Nephron (organoid): ENCODE data around the gene ATP7A.
"Not testable (repeated sequence)": the region's sequence is repeated elsewhere in the genome, so short reads cannot be mapped to it uniquely, and the experiment has no call there.

Experiments
- H3K27ac Mint-ChIP-seq, 3 experiments: 2 replicates each; pipeline ENCODE4 v1.8.0; 2020; ENCODE audit warnings: mixed read lengths in 3 of 3, mild to moderate bottlenecking in 2 of 3, moderate library complexity in 1 of 3
- H3K27me3 Mint-ChIP-seq: 2 replicates; pipeline ENCODE4 v1.8.0; 2021; ENCODE audit warnings: low read depth, mild to moderate bottlenecking, moderate library complexity, mixed read lengths
- H3K36me3 Mint-ChIP-seq: 2 replicates; pipeline ENCODE4 v1.8.0; 2020; ENCODE audit warnings: low read depth, mixed read lengths
- H3K4me1 Mint-ChIP-seq: 2 replicates; pipeline ENCODE4 v1.8.0; 2020; ENCODE audit warnings: mixed read lengths
- H3K4me3 Mint-ChIP-seq, 3 experiments: 2 replicates each; pipeline ENCODE4 v1.8.0; 2020; ENCODE audit warnings: mild to moderate bottlenecking in 3 of 3, mixed read lengths in 3 of 3, moderate library complexity in 2 of 3
- H3K9me3 Mint-ChIP-seq: 2 replicates; pipeline ENCODE4 v1.8.0; 2020; ENCODE audit warnings: mixed read lengths
- CTCF ChIP-seq, 3 experiments: fragments of 200-600 bp; sonication (generic); IDR thresholded peaks; one replicate each; pipeline ENCODE4 v1.5.0; 2021; ENCODE audit warnings: antibody characterized with exemption in 3 of 3; ENCODE audit not compliant: unreplicated experiment in 3 of 3

ATP7A gene

GRCh38 chrX:78074088-78074487, 163.6 kb downstream of the ATP7A start:
- Mint-ChIP-seq H3K4me1 (no peaks in the 10 kb centered on the region), H3K4me3 (no peak overlapping the region), H3K9me3 (peaks cover 16% of the 10 kb centered on the region), H3K27ac (no peak overlapping the region), H3K27me3 (no peaks in the 10 kb centered on the region), H3K36me3 (no peaks in the 10 kb centered on the region)
- no peak for TF ChIP-seq CTCF (IDR thresholded peaks at IDR 0.05; ENCODE audit: unreplicated experiment in 3 of 3)

- no peak for TF ChIP-seq CTCF (IDR thresholded peaks at IDR 0.05; ENCODE audit: unreplicated experiment in 3 of 3)
- peaks cover 19% of the 10 kb centered on the region for H3K9me3 Mint-ChIP-seq
- H3K4me1 Mint-ChIP-seq = no peaks in the 10 kb centered on the region
- no peak overlapping the region for H3K27ac Mint-ChIP-seq
- no peaks in the 10 kb centered on the region for H3K36me3 Mint-ChIP-seq
- H3K27me3 Mint-ChIP-seq = no peaks in the 10 kb centered on the region
- no peak overlapping the region for H3K4me3 Mint-ChIP-seq
Observed at GRCh38 chrX:78075787-78076389, 165.4 kb downstream of the ATP7A start.

GRCh38 chrX:78081413-78081812, 170.9 kb downstream of the ATP7A start:
- H3K9me3 Mint-ChIP-seq, H3K4me1 Mint-ChIP-seq, H3K36me3 Mint-ChIP-seq, H3K27me3 Mint-ChIP-seq, H3K27ac Mint-ChIP-seq, H3K4me3 Mint-ChIP-seq: not testable (repeated sequence)

GRCh38 chrX:78092296-78092695, 181.8 kb downstream of the ATP7A start:
- Mint-ChIP-seq H3K27ac (no peak overlapping the region), H3K9me3 (peaks cover 23% of the 10 kb centered on the region), H3K36me3 (no peaks in the 10 kb centered on the region), H3K27me3 (no peaks in the 10 kb centered on the region), H3K4me1 (no peaks in the 10 kb centered on the region), H3K4me3 (no peak overlapping the region)
- peak; percentile 24 to 33 (median 29) for TF ChIP-seq CTCF (IDR thresholded peaks at IDR 0.05; ENCODE audit: unreplicated experiment in 3 of 3)

GRCh38 chrX:78098108-78098507, 187.6 kb downstream of the ATP7A start:
- no peaks in the 10 kb centered on the region for H3K36me3 Mint-ChIP-seq
- no peaks in the 10 kb centered on the region for H3K27me3 Mint-ChIP-seq
- H3K4me1 Mint-ChIP-seq = no peaks in the 10 kb centered on the region
- TF ChIP-seq CTCF (IDR thresholded peaks at IDR 0.05; ENCODE audit: unreplicated experiment in 3 of 3) = no peak
- peaks cover 7% of the 10 kb centered on the region for H3K9me3 Mint-ChIP-seq
- no peak overlapping the region for H3K4me3 Mint-ChIP-seq
- no peak overlapping the region for H3K27ac Mint-ChIP-seq
